ENCODE data around the gene LRRC19. TPM values are rescaled to one million over a fixed set of nuclear protein-coding genes. Genes with fewer than 3 reads are reported as not detected.
A peak's percentile ranks its signal among the peaks of the same experiment; 100 is the strongest.

LRRC19 gene
- total and polyA plus RNA-seq, 10 donors = not detected

- no peak overlapping the region for H3K27ac ChIP-seq
- TF ChIP-seq POLR2A (IDR thresholded peaks at IDR 0.05) = no peak
- TF ChIP-seq POLR2AphosphoS5 (IDR thresholded peaks at IDR 0.05) = no peak
- TF ChIP-seq CTCF (IDR thresholded peaks at IDR 0.05 in 8 of 11, conservative IDR thresholded peaks at IDR 0.05 in 3 of 11) = no peak
- intact Hi-C loops (cut with DNase I; ENCODE audit: low total_unique reads) = no loop called here
- H3K4me1 ChIP-seq = no peaks in the 10 kb centered on the region
- WGBS, 5 donors = 32 to 56% (median 44%) methylated on average over 1 of the region's 1 CpG
- H3K4me3 ChIP-seq = no peak overlapping the region
- peaks cover 0 to 85% (median 20%) of the 10 kb centered on the region in 6 donors for H3K36me3 ChIP-seq
- no peak for DNase-seq
- no peaks in the 10 kb centered on the region for H3K9me3 ChIP-seq
- H3K27me3 ChIP-seq (replicated peaks in 1 of 7) = no peaks in the 10 kb centered on the region
Observed at GRCh38 chr9:26983340-26983739, 22.1 kb downstream of the LRRC19 start.

GRCh38 chr9:26975728-26976707 lies 29.5 kb downstream of the LRRC19 start:
- no peaks in the 10 kb centered on the region for H3K27me3 ChIP-seq (replicated peaks in 1 of 7)
- no peak for DNase-seq
- no peak overlapping the region for H3K27ac ChIP-seq
- H3K4me3 ChIP-seq = no peak overlapping the region
- intact Hi-C loops (cut with DNase I; ENCODE audit: low total_unique reads) = loop anchor here (5.0 kb wide), 1 partner anchor 234 kb away; no protein-coding TSS in a partner anchor
- H3K36me3 ChIP-seq = peaks cover 0 to 27% (median 4%) of the 10 kb centered on the region in 6 donors
- no peaks in the 10 kb centered on the region for H3K9me3 ChIP-seq
- WGBS, 5 donors = 88 to 94% (median 89%) methylated on average over 18 of the region's 18 CpGs
- TF ChIP-seq POLR2A (IDR thresholded peaks at IDR 0.05) = no peak
- TF ChIP-seq CTCF (IDR thresholded peaks at IDR 0.05 in 8 of 11, conservative IDR thresholded peaks at IDR 0.05 in 3 of 11) = peak in 8 of 11 experiments; percentile 21 to 51 (median 44)
- no peaks in the 10 kb centered on the region for H3K4me1 ChIP-seq

GRCh38 chr9:26974927-26975326 lies 30.5 kb downstream of the LRRC19 start:
- no peaks in the 10 kb centered on the region for H3K27me3 ChIP-seq (replicated peaks in 1 of 7)
- 69 to 94% (median 87%) methylated on average over 4 of the region's 4 CpGs for WGBS, 5 donors
- peaks cover 0 to 23% (median 3%) of the 10 kb centered on the region in 6 donors for H3K36me3 ChIP-seq
- H3K27ac ChIP-seq = no peak overlapping the region
- intact Hi-C loops (cut with DNase I; ENCODE audit: low total_unique reads) = loop anchor here (5.0 kb wide), 1 partner anchor 233 kb away; no protein-coding TSS in a partner anchor
- H3K4me1 ChIP-seq = no peaks in the 10 kb centered on the region
- no peak for TF ChIP-seq POLR2A (IDR thresholded peaks at IDR 0.05)
- TF ChIP-seq POLR2AphosphoS5 (IDR thresholded peaks at IDR 0.05) = no peak
- no peak for TF ChIP-seq CTCF (IDR thresholded peaks at IDR 0.05 in 8 of 11, conservative IDR thresholded peaks at IDR 0.05 in 3 of 11)
- DNase-seq = no peak
- no peak overlapping the region for H3K4me3 ChIP-seq
- H3K9me3 ChIP-seq = peaks cover 0 to 5% (median 1%) of the 10 kb centered on the region in 8 donors

- no peaks in the 10 kb centered on the region for H3K27me3 ChIP-seq (replicated peaks in 1 of 7)
- H3K27ac ChIP-seq = no peak overlapping the region
- no peak for DNase-seq
- TF ChIP-seq POLR2AphosphoS5 (IDR thresholded peaks at IDR 0.05) (no peak), POLR2A (IDR thresholded peaks at IDR 0.05) (no peak), CTCF (IDR thresholded peaks at IDR 0.05 in 8 of 11, conservative IDR thresholded peaks at IDR 0.05 in 3 of 11) (no peak)
- H3K4me3 ChIP-seq = no peak overlapping the region
- WGBS, 5 donors = 74 to 97% (median 90%) methylated on average over 5 of the region's 5 CpGs
- H3K4me1 ChIP-seq = no peaks in the 10 kb centered on the region
- H3K9me3 ChIP-seq = peaks cover 0 to 11% (median 4%) of the 10 kb centered on the region in 8 donors
- peaks cover 0 to 23% (median 0%) of the 10 kb centered on the region in 6 donors for H3K36me3 ChIP-seq
- intact Hi-C loops (cut with DNase I; ENCODE audit: low total_unique reads) = no loop called here
Observed at GRCh38 chr9:26973989-26974388, 31.5 kb downstream of the LRRC19 start.
